Mesothelial cell of epicardium (in vitro differentiated cells): Measurements from ENCODE around the gene ATP8B4. TPM values are rescaled to one million over a fixed set of nuclear protein-coding genes. Genes with fewer than 3 reads are reported as not detected.

ENCODE experiments used
- DNase-seq, 2 experiments: peaks; one replicate each; pipeline ENCODE4 v3.0.0; 2021; ENCODE audit warnings: low spot score in 2 of 2; ENCODE audit not compliant: unreplicated experiment in 2 of 2
- H3K27ac Mint-ChIP-seq: 2 replicates; pipeline ENCODE4 v1.8.0; 2021; ENCODE audit warnings: mixed read lengths
- H3K27me3 Mint-ChIP-seq: 2 replicates; pipeline ENCODE4 v1.8.0; 2021; ENCODE audit warnings: low read depth, mixed read lengths
- H3K36me3 Mint-ChIP-seq: 2 replicates; pipeline ENCODE4 v1.8.0; 2021; ENCODE audit warnings: mixed read lengths
- H3K4me1 Mint-ChIP-seq: 2 replicates; pipeline ENCODE4 v1.8.0; 2021; ENCODE audit warnings: mixed read lengths
- H3K4me3 Mint-ChIP-seq: 2 replicates; pipeline ENCODE4 v1.8.0; 2021; ENCODE audit warnings: mild to moderate bottlenecking, moderate library complexity, mixed read lengths
- H3K9me3 Mint-ChIP-seq: 2 replicates; pipeline ENCODE4 v1.8.0; 2021; ENCODE audit warnings: mixed read lengths
- CTCF ChIP-seq: fragments of 200-600 bp; sonication (generic); IDR thresholded peaks from one replicate; pipeline ENCODE4 v1.5.0; 2021; ENCODE audit warnings: antibody characterized with exemption; ENCODE audit not compliant: unreplicated experiment
- total RNA-seq: library from RNA; stranded (reverse); gene quantifications from 3 replicates; pipeline ENCODE4 v1.2.1, GENCODE V29; 2021

Gene ATP8B4
- total RNA-seq, 1 donor from 2014 or later, result 1.8 TPM

- peaks cover 19% of the 10 kb centered on the region for H3K4me1 Mint-ChIP-seq
- peaks cover 4% of the 10 kb centered on the region for H3K36me3 Mint-ChIP-seq
- no peak for TF ChIP-seq CTCF
- no peak overlapping the region for H3K27ac Mint-ChIP-seq
- peaks cover 5% of the 10 kb centered on the region for H3K9me3 Mint-ChIP-seq
- DNase-seq, result no peak
- H3K4me3 Mint-ChIP-seq, result no peak overlapping the region
- no peaks in the 10 kb centered on the region for H3K27me3 Mint-ChIP-seq
Measured at GRCh38 chr15:49888734-49889133, 230.3 kb downstream of the ATP8B4 start.

- no peaks in the 10 kb centered on the region for H3K27me3 Mint-ChIP-seq
- no peak for DNase-seq
- H3K9me3 Mint-ChIP-seq, result peaks cover 5% of the 10 kb centered on the region
- H3K4me1 Mint-ChIP-seq, result peaks cover 19% of the 10 kb centered on the region
- no peak for TF ChIP-seq CTCF
- peak overlapping the region; percentile 80 for H3K27ac Mint-ChIP-seq
- no peak overlapping the region for H3K4me3 Mint-ChIP-seq
- peaks cover 4% of the 10 kb centered on the region for H3K36me3 Mint-ChIP-seq
Measured at GRCh38 chr15:49888323-49888693, 230.7 kb downstream of the ATP8B4 start.

- H3K27me3 Mint-ChIP-seq, result no peaks in the 10 kb centered on the region
- DNase-seq, result no peak
Measured at GRCh38 chr15:49887659-49888322, 231.2 kb downstream of the ATP8B4 start.

GRCh38 chr15:49883121-49883520 lies 235.9 kb downstream of the ATP8B4 start:
- no peak for TF ChIP-seq CTCF
- Mint-ChIP-seq H3K4me3 (no peak overlapping the region), H3K4me1 (peaks cover 32% of the 10 kb centered on the region), H3K27me3 (no peaks in the 10 kb centered on the region), H3K36me3 (peaks cover 4% of the 10 kb centered on the region), H3K27ac (no peak overlapping the region), H3K9me3 (peaks cover 5% of the 10 kb centered on the region)
- DNase-seq, result no peak

More at GRCh38 chr15:49887659-49888322, 231.2 kb downstream of the ATP8B4 start:
- no peak overlapping the region for H3K4me3 Mint-ChIP-seq
- peak overlapping the region; percentile 80 for H3K27ac Mint-ChIP-seq
- H3K36me3 Mint-ChIP-seq, result peaks cover 4% of the 10 kb centered on the region
- peaks cover 19% of the 10 kb centered on the region for H3K4me1 Mint-ChIP-seq
- peaks cover 5% of the 10 kb centered on the region for H3K9me3 Mint-ChIP-seq
- no peak for TF ChIP-seq CTCF

GRCh38 chr15:49881866-49882265 lies 237.2 kb downstream of the ATP8B4 start:
- H3K4me1 Mint-ChIP-seq, result peaks cover 29% of the 10 kb centered on the region
- H3K27me3 Mint-ChIP-seq, result no peaks in the 10 kb centered on the region
- no peak overlapping the region for H3K27ac Mint-ChIP-seq
- no peak overlapping the region for H3K4me3 Mint-ChIP-seq
- peaks cover 4% of the 10 kb centered on the region for H3K36me3 Mint-ChIP-seq
- no peak for TF ChIP-seq CTCF
- H3K9me3 Mint-ChIP-seq, result peaks cover 5% of the 10 kb centered on the region
- DNase-seq, result no peak
